ENCODE data around the gene COPG1.
"Not testable (repeated sequence)": the region's sequence is repeated elsewhere in the genome, so short reads cannot be mapped to it uniquely, and the experiment has no call there.

GRCh38 chr3:129264994-129265393 is 15.6 kb downstream of the COPG1 start:
- TF ChIP-seq CTCF (IDR thresholded peaks at IDR 0.05; ENCODE audit: insufficient read depth, low read depth, low read length); EZH2 (IDR thresholded peaks at IDR 0.05; ENCODE audit: insufficient read depth, low read length): not testable (repeated sequence)

All from astrocyte (in vitro differentiated cells and primary cell).